Measurements from ENCODE around the gene BACH2.
"Not testable (repeated sequence)": the region's sequence is repeated elsewhere in the genome, so short reads cannot be mapped to it uniquely, and the experiment has no call there.

Gene BACH2

GRCh38 chr6:90087106-90087833 lies 209.4 kb downstream of the BACH2 start:
- DNase-seq, result no peak

GRCh38 chr6:90086517-90086916 lies 210.1 kb downstream of the BACH2 start:
- no peak for DNase-seq

GRCh38 chr6:90083891-90084290 lies 212.8 kb downstream of the BACH2 start:
- no peak for DNase-seq

GRCh38 chr6:90082847-90083246 lies 213.8 kb downstream of the BACH2 start:
- no peak for DNase-seq

GRCh38 chr6:90080876-90081481 lies 215.7 kb downstream of the BACH2 start:
- no peak for DNase-seq

- DNase-seq, result no peak
Measured at GRCh38 chr6:90079560-90080490, 216.8 kb downstream of the BACH2 start.

- no peak for DNase-seq
Measured at GRCh38 chr6:90078513-90079289, 217.9 kb downstream of the BACH2 start.

GRCh38 chr6:90076511-90077415 lies 219.9 kb downstream of the BACH2 start:
- DNase-seq, result no peak

GRCh38 chr6:90074161-90074850 lies 222.3 kb downstream of the BACH2 start:
- DNase-seq, result no peak

- no peak for DNase-seq
Measured at GRCh38 chr6:90072935-90073464, 223.6 kb downstream of the BACH2 start.

GRCh38 chr6:90072501-90072900 lies 224.1 kb downstream of the BACH2 start:
- no peak for DNase-seq

- no peak for DNase-seq
Measured at GRCh38 chr6:90068703-90069523, 227.7 kb downstream of the BACH2 start.

GRCh38 chr6:90068264-90068663 lies 228.4 kb downstream of the BACH2 start:
- no peak for DNase-seq

GRCh38 chr6:90066697-90067096 lies 229.9 kb downstream of the BACH2 start:
- no peak for DNase-seq

- DNase-seq, result no peak
Measured at GRCh38 chr6:90065173-90065572, 231.5 kb downstream of the BACH2 start.

- no peak for DNase-seq
Measured at GRCh38 chr6:90062667-90063066, 234.0 kb downstream of the BACH2 start.

GRCh38 chr6:90062051-90062450 lies 234.6 kb downstream of the BACH2 start:
- no peak for DNase-seq

GRCh38 chr6:90059178-90059577 lies 237.5 kb downstream of the BACH2 start:
- not testable (repeated sequence) for DNase-seq

- DNase-seq, result not testable (repeated sequence)
Measured at GRCh38 chr6:90055924-90056323, 240.7 kb downstream of the BACH2 start.

- not testable (repeated sequence) for DNase-seq
Measured at GRCh38 chr6:90054193-90054592, 242.4 kb downstream of the BACH2 start.

Measured in GDM1 (cell line).